Measurements from ENCODE around the gene ACTN3.
"Not testable (repeated sequence)": the region's sequence is repeated elsewhere in the genome, so short reads cannot be mapped to it uniquely, and the experiment has no call there.

ACTN3 gene

GRCh38 chr11:66600631-66601233 is 54.0 kb downstream of the ACTN3 start:
- no peak for DNase-seq (ENCODE audit: low read depth)

- no peak for DNase-seq (ENCODE audit: low read depth)
Observed at GRCh38 chr11:66603072-66603471, 56.4 kb downstream of the ACTN3 start.

GRCh38 chr11:66604155-66604554 is 57.5 kb downstream of the ACTN3 start:
- DNase-seq (ENCODE audit: low read depth), result no peak

- DNase-seq (ENCODE audit: low read depth), result not testable (repeated sequence)
Observed at GRCh38 chr11:66606608-66607007, 59.9 kb downstream of the ACTN3 start.

GRCh38 chr11:66607126-66607834 is 60.6 kb downstream of the ACTN3 start:
- DNase-seq (ENCODE audit: low read depth), result no peak

- no peak for DNase-seq (ENCODE audit: low read depth)
Observed at GRCh38 chr11:66609721-66610617, 63.3 kb downstream of the ACTN3 start.

GRCh38 chr11:66612458-66612857 is 65.8 kb downstream of the ACTN3 start:
- no peak for DNase-seq (ENCODE audit: low read depth)

All from stimulated activated CD8-positive, alpha-beta memory T cell treated with anti-CD3 and anti-CD28 coated beads, Interleukin-12 subunit alpha, Interleukin-12 subunit beta, amount 100 ng/mL, for 4 hours (primary cell).